Calu3 (cell line): Measurements from ENCODE around the gene CALY. TPM values are rescaled to one million over a fixed set of nuclear protein-coding genes. Genes with fewer than 3 reads are reported as not detected.
A peak's percentile ranks its signal among the peaks of the same experiment; 100 is the strongest.

Experiments
- BruUV-seq: library from RNA; stranded (reverse); fragments of 400-500 nt; replicated peaks from 2 replicates; lab custom pipeline; 2021; lab: Mats Ljungman, UMichigan
- CTCF ChIA-PET: fragments of 300-600 bp; sonication (Branson Sonifier 250); formaldehyde crosslinking; loops from one replicate; lab custom pipeline; 2022; ENCODE audit warnings: antibody characterized with exemption; lab: Charles Lee
- DNase-seq: peaks from one replicate; pipeline ENCODE4 v3.0.0; 2022
- H3K27ac Mint-ChIP-seq: one replicate; pipeline ENCODE4 v1.8.0; 2022; ENCODE audit warnings: mixed read lengths; ENCODE audit not compliant: unreplicated experiment
- H3K27me3 Mint-ChIP-seq: one replicate; pipeline ENCODE4 v1.8.0; 2022; ENCODE audit warnings: mixed read lengths; ENCODE audit not compliant: unreplicated experiment
- H3K36me3 Mint-ChIP-seq: one replicate; pipeline ENCODE4 v1.8.0; 2022; ENCODE audit warnings: mild to moderate bottlenecking, moderate library complexity, mixed read lengths; ENCODE audit not compliant: insufficient read depth, unreplicated experiment
- H3K4me1 Mint-ChIP-seq: one replicate; pipeline ENCODE4 v1.8.0; 2022; ENCODE audit warnings: mild to moderate bottlenecking, low read depth, mixed read lengths; ENCODE audit not compliant: unreplicated experiment
- H3K4me3 Mint-ChIP-seq: one replicate; pipeline ENCODE4 v1.8.0; 2022; ENCODE audit warnings: mild to moderate bottlenecking, low read depth, moderate library complexity, mixed read lengths; ENCODE audit not compliant: unreplicated experiment
- H3K9me3 Mint-ChIP-seq: one replicate; pipeline ENCODE4 v1.8.0; 2022; ENCODE audit warnings: low read depth, mixed read lengths; ENCODE audit not compliant: unreplicated experiment
- intact Hi-C: fragments of 100-400 bp; cut with micrococcal nuclease; formaldehyde crosslinking; loops from one replicate; pipeline ENCODE4 v1.10.0; 2022; ENCODE audit not compliant: unreplicated experiment
- microRNA-seq: library from miRNA; unstranded; fragments of <30 nt; microRNA quantifications from one replicate; pipeline ENCODE4 v1.2.0, GENCODE V29; 2022
- total RNA-seq: library from RNA; stranded (reverse); gene quantifications from 2 replicates; pipeline ENCODE4 v1.2.3, GENCODE V29; 2022
- TF ChIP-seq, protein P1 (sequence below): fragments of 200-600 bp; IDR thresholded peaks from one replicate; pipeline ENCODE4 v1.8.0; 2022; ENCODE audit warnings: antibody characterized with exemption; ENCODE audit not compliant: unreplicated experiment

CALY gene
- total RNA-seq, 1 experiment from 2014 or later, result not detected

- Mint-ChIP-seq H3K27ac (no peak overlapping the region), H3K36me3 (peaks cover 34% of the 10 kb centered on the region), H3K4me1 (peaks cover 10% of the 10 kb centered on the region), H3K4me3 (peak overlapping the region; percentile 64), H3K9me3 (no peaks in the 10 kb centered on the region), H3K27me3 (no peaks in the 10 kb centered on the region)
- no TSS peak for BruUV-seq
- intact Hi-C loops, result no loop called here
- DNase-seq, result peak; percentile 43
- TF ChIP-seq, protein P1, sequence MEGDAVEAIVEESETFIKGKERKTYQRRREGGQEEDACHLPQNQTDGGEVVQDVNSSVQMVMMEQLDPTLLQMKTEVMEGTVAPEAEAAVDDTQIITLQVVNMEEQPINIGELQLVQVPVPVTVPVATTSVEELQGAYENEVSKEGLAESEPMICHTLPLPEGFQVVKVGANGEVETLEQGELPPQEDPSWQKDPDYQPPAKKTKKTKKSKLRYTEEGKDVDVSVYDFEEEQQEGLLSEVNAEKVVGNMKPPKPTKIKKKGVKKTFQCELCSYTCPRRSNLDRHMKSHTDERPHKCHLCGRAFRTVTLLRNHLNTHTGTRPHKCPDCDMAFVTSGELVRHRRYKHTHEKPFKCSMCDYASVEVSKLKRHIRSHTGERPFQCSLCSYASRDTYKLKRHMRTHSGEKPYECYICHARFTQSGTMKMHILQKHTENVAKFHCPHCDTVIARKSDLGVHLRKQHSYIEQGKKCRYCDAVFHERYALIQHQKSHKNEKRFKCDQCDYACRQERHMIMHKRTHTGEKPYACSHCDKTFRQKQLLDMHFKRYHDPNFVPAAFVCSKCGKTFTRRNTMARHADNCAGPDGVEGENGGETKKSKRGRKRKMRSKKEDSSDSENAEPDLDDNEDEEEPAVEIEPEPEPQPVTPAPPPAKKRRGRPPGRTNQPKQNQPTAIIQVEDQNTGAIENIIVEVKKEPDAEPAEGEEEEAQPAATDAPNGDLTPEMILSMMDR, result no peak
- CTCF ChIA-PET, result interaction anchor here (2.1 kb wide), 1 partner anchor 18 kb away, joined by 7 read pairs; no protein-coding TSS in a partner anchor
Observed at GRCh38 chr10:133274751-133275683, 61.7 kb downstream of the CALY start.

Small RNAs within 50 kb of the gene (microRNA-seq; reads per million reads assigned to microRNA genes)
- 5.3 reads per million, percentile 16 among the genes with 10 or more reads in this experiment for gene MIR3944

Other genes starting within 250 kb of the CALY start
- gene ADGRA1, start 249.0 kb downstream of the CALY start, total RNA-seq, result not detected in 2 replicates
- 1.2 and 1.7 TPM in 2 replicates for gene KNDC1, start 176.7 kb downstream of the CALY start, total RNA-seq
- gene UTF1, start 106.7 kb downstream of the CALY start, total RNA-seq, result not detected in 2 replicates
- gene VENTX, start 99.0 kb downstream of the CALY start, total RNA-seq, result not detected in 2 replicates
- gene ADAM8, start 60.0 kb downstream of the CALY start, total RNA-seq, result 40.4 and 54.4 TPM in 2 replicates
- 41.0 and 47.2 TPM in 2 replicates for gene TUBGCP2, start 28.0 kb downstream of the CALY start, total RNA-seq
- gene ZNF511, start 28.0 kb downstream of the CALY start, total RNA-seq, result 21.2 and 24.0 TPM in 2 replicates
- gene PRAP1, start 10.5 kb upstream of the CALY start, total RNA-seq, result not detected in 2 replicates
- gene FUOM, start 21.1 kb upstream of the CALY start, total RNA-seq, result 11.5 and 15.0 TPM in 2 replicates
- 53.5 and 58.1 TPM in 2 replicates for gene ECHS1, start 36.5 kb upstream of the CALY start, total RNA-seq
- 1.4 and 2.9 TPM in 2 replicates for gene PAOX, start 42.4 kb upstream of the CALY start, total RNA-seq
- 37.8 and 39.5 TPM in 2 replicates for gene MTG1, start 57.3 kb upstream of the CALY start, total RNA-seq
- 0.15 TPM in 1 of 2 replicates, not detected in the other for gene SPRN, start 87.7 kb upstream of the CALY start, total RNA-seq
- 1.8 and 2.2 TPM in 2 replicates for gene SCART1, start 117.0 kb upstream of the CALY start, total RNA-seq
- gene CYP2E1, start 190.5 kb upstream of the CALY start, total RNA-seq, result 1.7 and 3.5 TPM in 2 replicates
- not detected in 2 replicates for gene SYCE1, start 228.7 kb upstream of the CALY start, total RNA-seq